ENCODE results near the gene PDE1A.

Gene PDE1A

GRCh38 chr2:182191061-182191460, 235.8 kb downstream of the PDE1A start:
- no peak for DNase-seq
- H3K36me3 Mint-ChIP-seq (ENCODE audit: low read depth): no peaks in the 10 kb centered on the region
- no peaks in the 10 kb centered on the region for H3K27me3 Mint-ChIP-seq (ENCODE audit: low read depth, poor library complexity)
- no peak overlapping the region for H3K27ac Mint-ChIP-seq
- H3K4me3 Mint-ChIP-seq: no peak overlapping the region
- no peak for TF ChIP-seq CTCF (IDR thresholded peaks at IDR 0.05)
- no peaks in the 10 kb centered on the region for H3K4me1 Mint-ChIP-seq
- H3K9me3 Mint-ChIP-seq: no peaks in the 10 kb centered on the region

- peaks cover 6% of the 10 kb centered on the region for H3K36me3 Mint-ChIP-seq (ENCODE audit: low read depth)
- no peak overlapping the region for H3K27ac Mint-ChIP-seq
- H3K9me3 Mint-ChIP-seq: peaks cover 15% of the 10 kb centered on the region
- peaks cover 5% of the 10 kb centered on the region for H3K4me1 Mint-ChIP-seq
- H3K4me3 Mint-ChIP-seq: no peak overlapping the region
- DNase-seq: no peak
- no peak for TF ChIP-seq CTCF (IDR thresholded peaks at IDR 0.05)
- no peaks in the 10 kb centered on the region for H3K27me3 Mint-ChIP-seq (ENCODE audit: low read depth, poor library complexity)
These were observed 239.7 kb downstream of the PDE1A start for GRCh38 chr2:182187130-182187529.

- no peak overlapping the region for H3K4me3 Mint-ChIP-seq
- no peak overlapping the region for H3K27ac Mint-ChIP-seq
- TF ChIP-seq CTCF (IDR thresholded peaks at IDR 0.05): peak; percentile 89
- DNase-seq: peak; percentile 10
- no peaks in the 10 kb centered on the region for H3K27me3 Mint-ChIP-seq (ENCODE audit: low read depth, poor library complexity)
- peaks cover 15% of the 10 kb centered on the region for H3K9me3 Mint-ChIP-seq
- H3K36me3 Mint-ChIP-seq (ENCODE audit: low read depth): peaks cover 6% of the 10 kb centered on the region
- H3K4me1 Mint-ChIP-seq: peaks cover 5% of the 10 kb centered on the region
These were observed 240.6 kb downstream of the PDE1A start for GRCh38 chr2:182186132-182186735.

- Mint-ChIP-seq H3K4me1 (peaks cover 12% of the 10 kb centered on the region), H3K36me3 (ENCODE audit: low read depth) (peaks cover 6% of the 10 kb centered on the region), H3K9me3 (peaks cover 15% of the 10 kb centered on the region), H3K27ac (peak overlapping the region; percentile 10), H3K27me3 (ENCODE audit: low read depth, poor library complexity) (peaks cover 3% of the 10 kb centered on the region), H3K4me3 (no peak overlapping the region)
- no peak for DNase-seq
- no peak for TF ChIP-seq CTCF (IDR thresholded peaks at IDR 0.05)
These were observed 244.4 kb downstream of the PDE1A start for GRCh38 chr2:182182436-182182835.

- peaks cover 12% of the 10 kb centered on the region for H3K4me1 Mint-ChIP-seq
- peaks cover 6% of the 10 kb centered on the region for H3K36me3 Mint-ChIP-seq (ENCODE audit: low read depth)
- no peak for TF ChIP-seq CTCF (IDR thresholded peaks at IDR 0.05)
- H3K27me3 Mint-ChIP-seq (ENCODE audit: low read depth, poor library complexity): peaks cover 3% of the 10 kb centered on the region
- no peak overlapping the region for H3K4me3 Mint-ChIP-seq
- H3K9me3 Mint-ChIP-seq: peaks cover 15% of the 10 kb centered on the region
- DNase-seq: no peak
- no peak overlapping the region for H3K27ac Mint-ChIP-seq
These were observed 245.5 kb downstream of the PDE1A start for GRCh38 chr2:182181381-182181780.

- H3K27me3 Mint-ChIP-seq (ENCODE audit: low read depth, poor library complexity): peaks cover 3% of the 10 kb centered on the region
- DNase-seq: no peak
- TF ChIP-seq CTCF (IDR thresholded peaks at IDR 0.05): no peak
- peaks cover 12% of the 10 kb centered on the region for H3K4me1 Mint-ChIP-seq
- no peak overlapping the region for H3K27ac Mint-ChIP-seq
- H3K4me3 Mint-ChIP-seq: no peak overlapping the region
- H3K36me3 Mint-ChIP-seq (ENCODE audit: low read depth): peaks cover 6% of the 10 kb centered on the region
- H3K9me3 Mint-ChIP-seq: peaks cover 14% of the 10 kb centered on the region
These were observed 247.7 kb downstream of the PDE1A start for GRCh38 chr2:182179176-182179575.
